Type B pancreatic cell (in vitro differentiated cells): Measurements from ENCODE around the gene PARVB. TPM values are rescaled to one million over a fixed set of nuclear protein-coding genes. Genes with fewer than 3 reads are reported as not detected.
A peak's percentile ranks its signal among the peaks of the same experiment; 100 is the strongest.

ENCODE experiments used
- DNase-seq: peaks from one replicate; pipeline ENCODE4 v3.0.0; 2021; ENCODE audit warnings: mixed read lengths; ENCODE audit not compliant: unreplicated experiment; ENCODE audit errors: extremely low spot score
- H3K27ac Mint-ChIP-seq: 2 replicates; pipeline ENCODE4 v1.8.0; 2021; ENCODE audit warnings: mild to moderate bottlenecking, mixed read lengths
- H3K27me3 Mint-ChIP-seq: 2 replicates; pipeline ENCODE4 v1.8.0; 2021; ENCODE audit warnings: mixed read lengths
- H3K36me3 Mint-ChIP-seq: 2 replicates; pipeline ENCODE4 v1.8.0; 2021; ENCODE audit warnings: mixed read lengths
- H3K4me1 Mint-ChIP-seq: one replicate; pipeline ENCODE4 v1.8.0; 2021; ENCODE audit warnings: mixed read lengths; ENCODE audit not compliant: unreplicated experiment
- H3K4me3 Mint-ChIP-seq: 2 replicates; pipeline ENCODE4 v1.8.0; 2021; ENCODE audit warnings: mild to moderate bottlenecking, mixed read lengths
- H3K9me3 Mint-ChIP-seq: 2 replicates; pipeline ENCODE4 v1.8.0; 2021; ENCODE audit warnings: mixed read lengths
- CTCF ChIP-seq: fragments of 200-600 bp; sonication (generic); conservative IDR thresholded peaks from 2 replicates; pipeline ENCODE4 v1.5.0; 2021; ENCODE audit warnings: antibody characterized with exemption, mild to moderate bottlenecking
- total RNA-seq: library from RNA; stranded (reverse); gene quantifications from 2 replicates; pipeline ENCODE4 v1.2.1, GENCODE V29; 2021; ENCODE audit warnings: low replicate concordance

The PARVB gene
- total RNA-seq, 1 donor from 2014 or later = 15.9 TPM

- peaks cover 4% of the 10 kb centered on the region for H3K4me1 Mint-ChIP-seq
- DNase-seq = no peak
Measured at GRCh38 chr22:44102856-44103255, 78.8 kb downstream of the PARVB start.

GRCh38 chr22:44103735-44104480, 79.8 kb downstream of the PARVB start:
- no peak overlapping the region for H3K4me3 Mint-ChIP-seq
- H3K27ac Mint-ChIP-seq = no peak overlapping the region
- H3K27me3 Mint-ChIP-seq = no peaks in the 10 kb centered on the region
- no peak for TF ChIP-seq CTCF
- H3K9me3 Mint-ChIP-seq = no peaks in the 10 kb centered on the region
- DNase-seq = no peak
- no peaks in the 10 kb centered on the region for H3K36me3 Mint-ChIP-seq
- peaks cover 9% of the 10 kb centered on the region for H3K4me1 Mint-ChIP-seq

More at GRCh38 chr22:44102856-44103255, 78.8 kb downstream of the PARVB start:
- Mint-ChIP-seq H3K27me3 (no peaks in the 10 kb centered on the region), H3K27ac (no peak overlapping the region), H3K4me3 (no peak overlapping the region), H3K9me3 (no peaks in the 10 kb centered on the region), H3K36me3 (no peaks in the 10 kb centered on the region)
- no peak for TF ChIP-seq CTCF

GRCh38 chr22:44107340-44107739, 83.2 kb downstream of the PARVB start:
- peaks cover 24% of the 10 kb centered on the region for H3K4me1 Mint-ChIP-seq
- DNase-seq = no peak
- no peak overlapping the region for H3K4me3 Mint-ChIP-seq
- H3K27ac Mint-ChIP-seq = no peak overlapping the region
- H3K9me3 Mint-ChIP-seq = no peaks in the 10 kb centered on the region
- TF ChIP-seq CTCF = no peak
- H3K27me3 Mint-ChIP-seq = no peaks in the 10 kb centered on the region
- no peaks in the 10 kb centered on the region for H3K36me3 Mint-ChIP-seq

- Mint-ChIP-seq H3K27me3 (no peaks in the 10 kb centered on the region), H3K9me3 (no peaks in the 10 kb centered on the region), H3K36me3 (no peaks in the 10 kb centered on the region), H3K4me1 (peaks cover 24% of the 10 kb centered on the region), H3K4me3 (peak overlapping the region; percentile 21), H3K27ac (peak overlapping the region; percentile 71)
- no peak for TF ChIP-seq CTCF
- no peak for DNase-seq
Measured at GRCh38 chr22:44108076-44108475, 84.0 kb downstream of the PARVB start.

- Mint-ChIP-seq H3K27me3 (no peaks in the 10 kb centered on the region), H3K36me3 (no peaks in the 10 kb centered on the region), H3K9me3 (no peaks in the 10 kb centered on the region), H3K4me1 (peaks cover 24% of the 10 kb centered on the region), H3K27ac (peak overlapping the region; percentile 71), H3K4me3 (no peak overlapping the region)
- TF ChIP-seq CTCF = no peak
- no peak for DNase-seq
Measured at GRCh38 chr22:44108806-44109385, 84.8 kb downstream of the PARVB start.
